ENCODE results near the gene PAPPA2. TPM values are rescaled to one million over a fixed set of nuclear protein-coding genes. Genes with fewer than 3 reads are reported as not detected.
A peak's percentile ranks its signal among the peaks of the same experiment; 100 is the strongest.

The PAPPA2 gene
- total and polyA plus RNA-seq, 9 of the 15 experiments (the other 6 are each of a cell fraction or from before 2014, with no cell fraction given): 0.01 to 0.15 (median 0.05) TPM; not detected in 2

- TF ChIP-seq MGA (IDR thresholded peaks at IDR 0.05) (0 out of 2 replicates have a peak, but pooled peaks have one; percentile 25), TCF3 (CRISPR knock-in tag; IDR thresholded peaks at IDR 0.05) (peak; percentile 72), SIX5 (IDR thresholded peaks at IDR 0.05; ENCODE audit: borderline replicate concordance in 1 of 2, insufficient read depth in 1 of 2, low read depth in 1 of 2, low read length in 2 of 2) (no peak), KLF1 (tag; IDR thresholded peaks at IDR 0.05) (no peak), RAD21 (CRISPR knock-in tag; conservative IDR thresholded peaks at IDR 0.05 in 1 of 2, IDR thresholded peaks at IDR 0.05 in 1 of 2) (peak in 1 of 2 experiments; percentile 8; a peak in 1 of 4 replicates), ZBTB11 (CRISPR knock-in tag; IDR thresholded peaks at IDR 0.05) (0 out of 6 replicates have a peak, but pooled peaks of 1 of the 3 experiments have one; percentile 22), SMAD4 (CRISPR knock-in tag; conservative IDR thresholded peaks at IDR 0.05) (0 out of 2 replicates have a peak, but pooled peaks have one; percentile 29), ZNF583 (CRISPR knock-in tag; IDR thresholded peaks at IDR 0.05) (no peak), TAL1 (IDR thresholded peaks at IDR 0.05) (peak; percentile 12; the same call in 1 of the 2 replicates), ZNF197 (CRISPR knock-in tag; IDR thresholded peaks at IDR 0.05; ENCODE audit: low read depth) (no peak), RFX5 (IDR thresholded peaks at IDR 0.05; ENCODE audit: low read depth, low read length) (no peak), CBFA2T3 (IDR thresholded peaks at IDR 0.05) (peak; percentile 52), FOXA1 (IDR thresholded peaks at IDR 0.05; ENCODE audit: borderline replicate concordance) (no peak)
Observed at GRCh38 chr1:176876966-176877515, 414.1 kb downstream of the PAPPA2 start (continued).
